Mammary epithelial cell (primary cell): ENCODE data around the gene CYTH4.

Experiments
- EZH2 ChIP-seq: IDR thresholded peaks from 2 replicates; pipeline ENCODE4 v1.6.1; 2012; ENCODE audit warnings: low read length, inconsistent platforms, borderline replicate concordance
- TF ChIP-seq, protein P1 (sequence below), 2 donors: IDR thresholded peaks in 1 of 2; conservative IDR thresholded peaks in 1 of 2; 2 replicates each; pipeline ENCODE4 v1.5.1; 2011 to 2012; ENCODE audit warnings: inconsistent platforms in 2 of 2, low read length in 2 of 2, mild to moderate bottlenecking in 2 of 2, control low read depth in 1 of 2, low read depth in 1 of 2; ENCODE audit not compliant: insufficient read depth in 1 of 2; ENCODE audit errors: extremely low read depth in 1 of 2

DNA sequence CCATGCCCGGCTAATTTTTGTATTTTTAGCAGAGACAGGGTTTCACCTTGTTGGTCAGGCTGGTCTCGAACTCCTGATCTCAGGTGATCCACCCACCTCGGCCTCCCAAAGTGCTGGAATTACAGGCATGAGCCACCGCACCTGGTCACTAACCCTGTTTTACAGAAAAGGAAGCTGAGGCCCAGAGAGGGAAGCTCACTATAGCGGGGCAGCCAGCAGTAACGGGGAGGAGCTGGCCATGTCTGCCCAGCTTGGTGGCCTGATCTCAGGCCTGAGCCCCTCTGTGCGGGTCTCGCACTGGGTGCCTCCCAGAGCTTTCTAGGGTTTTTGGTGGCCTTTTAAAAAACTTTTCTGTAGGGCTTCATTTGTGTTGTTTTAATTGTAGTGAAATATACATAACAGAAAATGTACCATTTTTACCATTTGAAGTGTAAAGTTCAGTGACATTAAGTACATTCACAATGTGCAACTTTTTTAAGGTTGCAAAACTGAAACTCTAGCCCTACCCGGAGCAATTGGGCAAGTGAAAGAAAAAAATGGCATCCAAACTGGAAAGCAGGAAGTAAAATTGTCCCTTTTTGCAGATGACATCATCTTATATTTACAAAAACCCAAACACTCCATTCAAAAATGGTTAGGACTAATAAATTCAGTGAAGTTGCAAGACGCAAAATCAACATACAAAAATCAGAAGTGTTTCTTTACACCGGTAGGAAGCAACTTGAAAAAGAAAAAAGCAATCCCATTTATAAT lies 14.5 kb upstream of the CYTH4 start:
- TF ChIP-seq, protein P1, sequence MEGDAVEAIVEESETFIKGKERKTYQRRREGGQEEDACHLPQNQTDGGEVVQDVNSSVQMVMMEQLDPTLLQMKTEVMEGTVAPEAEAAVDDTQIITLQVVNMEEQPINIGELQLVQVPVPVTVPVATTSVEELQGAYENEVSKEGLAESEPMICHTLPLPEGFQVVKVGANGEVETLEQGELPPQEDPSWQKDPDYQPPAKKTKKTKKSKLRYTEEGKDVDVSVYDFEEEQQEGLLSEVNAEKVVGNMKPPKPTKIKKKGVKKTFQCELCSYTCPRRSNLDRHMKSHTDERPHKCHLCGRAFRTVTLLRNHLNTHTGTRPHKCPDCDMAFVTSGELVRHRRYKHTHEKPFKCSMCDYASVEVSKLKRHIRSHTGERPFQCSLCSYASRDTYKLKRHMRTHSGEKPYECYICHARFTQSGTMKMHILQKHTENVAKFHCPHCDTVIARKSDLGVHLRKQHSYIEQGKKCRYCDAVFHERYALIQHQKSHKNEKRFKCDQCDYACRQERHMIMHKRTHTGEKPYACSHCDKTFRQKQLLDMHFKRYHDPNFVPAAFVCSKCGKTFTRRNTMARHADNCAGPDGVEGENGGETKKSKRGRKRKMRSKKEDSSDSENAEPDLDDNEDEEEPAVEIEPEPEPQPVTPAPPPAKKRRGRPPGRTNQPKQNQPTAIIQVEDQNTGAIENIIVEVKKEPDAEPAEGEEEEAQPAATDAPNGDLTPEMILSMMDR (conservative IDR thresholded peaks at IDR 0.05 in 1 of 2, IDR thresholded peaks at IDR 0.05 in 1 of 2; ENCODE audit: extremely low read depth in 1 of 2, insufficient read depth in 1 of 2, low read depth in 1 of 2, low read length in 2 of 2), result no peak
- TF ChIP-seq EZH2, result no peak
